Effector memory CD8-positive, alpha-beta T cell (primary cell): ENCODE data around the gene LALBA.

Experiments used
- ATAC-seq: fragments of 150-1000 bp; cut with Tn5 transposase; replicated peaks from 2 replicates; pipeline ENCODE4 v1.10.0; 2021; ENCODE audit warnings: mild to moderate bottlenecking, moderate library complexity
- DNase-seq, 3 experiments: peaks; one replicate each; pipeline ENCODE4 v3.0.0; 2021
- H3K27ac Mint-ChIP-seq, 2 donors: one replicate each; pipeline ENCODE4 v1.8.0; 2022; ENCODE audit warnings: mild to moderate bottlenecking in 2 of 2, mixed read lengths in 2 of 2, moderate library complexity in 2 of 2
- H3K27me3 Mint-ChIP-seq, 2 donors: one replicate each; pipeline ENCODE4 v1.8.0; 2022; ENCODE audit warnings: mixed read lengths in 2 of 2
- H3K36me3 Mint-ChIP-seq: one replicate; pipeline ENCODE4 v1.8.0; 2022; ENCODE audit warnings: mild to moderate bottlenecking, moderate library complexity, mixed read lengths; ENCODE audit not compliant: insufficient read depth
- H3K4me1 Mint-ChIP-seq, 2 donors: one replicate each; pipeline ENCODE4 v1.8.0; 2022; ENCODE audit warnings: low read depth in 2 of 2, mixed read lengths in 2 of 2
- H3K4me3 Mint-ChIP-seq, 2 donors: one replicate each; pipeline ENCODE4 v1.8.0; 2022; ENCODE audit warnings: mild to moderate bottlenecking in 2 of 2, mixed read lengths in 2 of 2, moderate library complexity in 2 of 2
- H3K9me3 Mint-ChIP-seq, 2 donors: one replicate each; pipeline ENCODE4 v1.8.0; 2022; ENCODE audit warnings: mixed read lengths in 2 of 2
- total RNA-seq, 9 experiments: gene quantifications; one replicate each; lab custom pipeline; 2026; lab: John Stamatoyannopoulos, UW

LALBA gene
- total RNA-seq: 0 reads per million in 9 experiments

- peaks cover 55 to 69% of the 10 kb centered on the region in 2 donors for H3K27me3 Mint-ChIP-seq
- DNase-seq: no peak
- no peak for ATAC-seq
- no peaks in the 10 kb centered on the region for H3K9me3 Mint-ChIP-seq
- H3K4me3 Mint-ChIP-seq: no peak within 1 kb of the TSS
- H3K4me1 Mint-ChIP-seq: peaks cover 0 to 3% of the 10 kb centered on the region in 2 donors
- H3K27ac Mint-ChIP-seq: no peak within 1 kb of the TSS
- H3K36me3 Mint-ChIP-seq: no peaks in the 10 kb centered on the region
Observed at GRCh38 chr12:48569946-48570345, at the start of gene LALBA. Gene LALBA, minus strand, starts transcription at chr12:48570046. Its CDS starts 26 bp downstream, at chr12:48570020.

- no peaks in the 10 kb centered on the region for H3K4me1 Mint-ChIP-seq
- H3K36me3 Mint-ChIP-seq: no peaks in the 10 kb centered on the region
- no peak overlapping the region for H3K4me3 Mint-ChIP-seq
- DNase-seq: peak; percentile 68 to 80 (median 70)
- no peak overlapping the region for H3K27ac Mint-ChIP-seq
- peaks cover 47 to 80% of the 10 kb centered on the region in 2 donors for H3K27me3 Mint-ChIP-seq
- ATAC-seq: peak; percentile 88
- peaks cover under 1 to 1% of the 10 kb centered on the region in 2 donors for H3K9me3 Mint-ChIP-seq
Observed at GRCh38 chr12:48618541-48618940, 48.7 kb upstream of the LALBA start.

GRCh38 chr12:48615681-48616080, 45.8 kb upstream of the LALBA start:
- no peaks in the 10 kb centered on the region for H3K4me1 Mint-ChIP-seq
- H3K9me3 Mint-ChIP-seq: peaks cover 5 to 14% of the 10 kb centered on the region in 2 donors
- H3K36me3 Mint-ChIP-seq: no peaks in the 10 kb centered on the region
- peaks cover 56 to 82% of the 10 kb centered on the region in 2 donors for H3K27me3 Mint-ChIP-seq
- H3K27ac Mint-ChIP-seq: no peak overlapping the region
- DNase-seq (no peak), ATAC-seq (no peak)
- no peak overlapping the region for H3K4me3 Mint-ChIP-seq

GRCh38 chr12:48613321-48613720, 43.5 kb upstream of the LALBA start:
- H3K4me3 Mint-ChIP-seq: no peak overlapping the region
- H3K36me3 Mint-ChIP-seq: no peaks in the 10 kb centered on the region
- H3K27me3 Mint-ChIP-seq: peaks cover 58 to 59% of the 10 kb centered on the region in 2 donors
- H3K9me3 Mint-ChIP-seq: peaks cover 6 to 14% of the 10 kb centered on the region in 2 donors
- no peaks in the 10 kb centered on the region for H3K4me1 Mint-ChIP-seq
- ATAC-seq: no peak
- no peak for DNase-seq
- no peak overlapping the region for H3K27ac Mint-ChIP-seq

- peaks cover 56 to 67% of the 10 kb centered on the region in 2 donors for H3K27me3 Mint-ChIP-seq
- no peak for ATAC-seq
- no peak overlapping the region for H3K27ac Mint-ChIP-seq
- no peak for DNase-seq
- H3K4me3 Mint-ChIP-seq: no peak overlapping the region
- no peaks in the 10 kb centered on the region for H3K4me1 Mint-ChIP-seq
- H3K9me3 Mint-ChIP-seq: peaks cover 16 to 22% of the 10 kb centered on the region in 2 donors
- no peaks in the 10 kb centered on the region for H3K36me3 Mint-ChIP-seq
Observed at GRCh38 chr12:48602192-48602989, 32.5 kb upstream of the LALBA start.

GRCh38 chr12:48601013-48601756, 31.3 kb upstream of the LALBA start:
- no peaks in the 10 kb centered on the region for H3K36me3 Mint-ChIP-seq
- no peak overlapping the region for H3K27ac Mint-ChIP-seq
- H3K9me3 Mint-ChIP-seq: peaks cover 8 to 12% of the 10 kb centered on the region in 2 donors
- H3K27me3 Mint-ChIP-seq: peaks cover 63 to 71% of the 10 kb centered on the region in 2 donors
- ATAC-seq (no peak), DNase-seq (no peak)
- H3K4me1 Mint-ChIP-seq: no peaks in the 10 kb centered on the region
- no peak overlapping the region for H3K4me3 Mint-ChIP-seq

GRCh38 chr12:48600552-48600951, 30.7 kb upstream of the LALBA start:
- H3K27ac Mint-ChIP-seq: no peak overlapping the region
- peaks cover 8 to 12% of the 10 kb centered on the region in 2 donors for H3K9me3 Mint-ChIP-seq
- H3K4me1 Mint-ChIP-seq: no peaks in the 10 kb centered on the region
- no peak overlapping the region for H3K4me3 Mint-ChIP-seq
- no peaks in the 10 kb centered on the region for H3K36me3 Mint-ChIP-seq
- ATAC-seq (no peak), DNase-seq (no peak)
- peaks cover 63 to 72% of the 10 kb centered on the region in 2 donors for H3K27me3 Mint-ChIP-seq

- H3K4me1 Mint-ChIP-seq: no peaks in the 10 kb centered on the region
- DNase-seq (no peak), ATAC-seq (no peak)
- no peaks in the 10 kb centered on the region for H3K36me3 Mint-ChIP-seq
- H3K4me3 Mint-ChIP-seq: no peak overlapping the region
- no peak overlapping the region for H3K27ac Mint-ChIP-seq
- no peaks in the 10 kb centered on the region for H3K9me3 Mint-ChIP-seq
- peaks cover 45 to 55% of the 10 kb centered on the region in 2 donors for H3K27me3 Mint-ChIP-seq
Observed at GRCh38 chr12:48592591-48593086, 22.8 kb upstream of the LALBA start.

- Mint-ChIP-seq H3K9me3 (no peaks in the 10 kb centered on the region), H3K36me3 (no peaks in the 10 kb centered on the region), H3K4me1 (no peaks in the 10 kb centered on the region), H3K27me3 (peaks cover 72 to 80% of the 10 kb centered on the region in 2 donors), H3K27ac (no peak overlapping the region), H3K4me3 (no peak overlapping the region)
- no peak for DNase-seq
- ATAC-seq: no peak
Observed at GRCh38 chr12:48586361-48586760, 16.5 kb upstream of the LALBA start.

- Mint-ChIP-seq H3K27ac (no peak overlapping the region), H3K27me3 (peaks cover 64 to 73% of the 10 kb centered on the region in 2 donors), H3K36me3 (no peaks in the 10 kb centered on the region), H3K4me1 (no peaks in the 10 kb centered on the region), H3K4me3 (no peak overlapping the region), H3K9me3 (no peaks in the 10 kb centered on the region)
- DNase-seq (no peak), ATAC-seq (no peak)
Observed at GRCh38 chr12:48583728-48584127, 13.9 kb upstream of the LALBA start.

- ATAC-seq (no peak), DNase-seq (no peak)
- no peak overlapping the region for H3K4me3 Mint-ChIP-seq
- H3K27me3 Mint-ChIP-seq: peaks cover 41 to 45% of the 10 kb centered on the region in 2 donors
- no peaks in the 10 kb centered on the region for H3K4me1 Mint-ChIP-seq
- H3K9me3 Mint-ChIP-seq: no peaks in the 10 kb centered on the region
- H3K36me3 Mint-ChIP-seq: no peaks in the 10 kb centered on the region
- no peak overlapping the region for H3K27ac Mint-ChIP-seq
Observed at GRCh38 chr12:48580831-48581230, 11.0 kb upstream of the LALBA start.

- H3K27ac Mint-ChIP-seq: no peak overlapping the region
- peaks cover 50 to 68% of the 10 kb centered on the region in 2 donors for H3K27me3 Mint-ChIP-seq
- no peak for DNase-seq
- H3K4me3 Mint-ChIP-seq: no peak overlapping the region
- peaks cover 0 to 3% of the 10 kb centered on the region in 2 donors for H3K4me1 Mint-ChIP-seq
- ATAC-seq: no peak
- no peaks in the 10 kb centered on the region for H3K36me3 Mint-ChIP-seq
- H3K9me3 Mint-ChIP-seq: no peaks in the 10 kb centered on the region
Observed at GRCh38 chr12:48572326-48572725, 2.5 kb upstream of the LALBA start.

- DNase-seq (no peak), ATAC-seq (no peak)
- Mint-ChIP-seq H3K4me1 (peaks cover 0 to 3% of the 10 kb centered on the region in 2 donors), H3K4me3 (no peak overlapping the region), H3K27me3 (peaks cover 53 to 66% of the 10 kb centered on the region in 2 donors), H3K9me3 (no peaks in the 10 kb centered on the region), H3K27ac (no peak overlapping the region), H3K36me3 (no peaks in the 10 kb centered on the region)
Observed at GRCh38 chr12:48567731-48568130, 2.1 kb downstream of the LALBA start.
